ENCODE measurements around the gene MESP1. TPM values are rescaled to one million over a fixed set of nuclear protein-coding genes. Genes with fewer than 3 reads are reported as not detected.
"Not testable (repeated sequence)": the region's sequence is repeated elsewhere in the genome, so short reads cannot be mapped to it uniquely, and the experiment has no call there.

MESP1 gene
- total RNA-seq, 2 experiments from 2014 or later, result 0.22 TPM; not detected in 1

DNA sequence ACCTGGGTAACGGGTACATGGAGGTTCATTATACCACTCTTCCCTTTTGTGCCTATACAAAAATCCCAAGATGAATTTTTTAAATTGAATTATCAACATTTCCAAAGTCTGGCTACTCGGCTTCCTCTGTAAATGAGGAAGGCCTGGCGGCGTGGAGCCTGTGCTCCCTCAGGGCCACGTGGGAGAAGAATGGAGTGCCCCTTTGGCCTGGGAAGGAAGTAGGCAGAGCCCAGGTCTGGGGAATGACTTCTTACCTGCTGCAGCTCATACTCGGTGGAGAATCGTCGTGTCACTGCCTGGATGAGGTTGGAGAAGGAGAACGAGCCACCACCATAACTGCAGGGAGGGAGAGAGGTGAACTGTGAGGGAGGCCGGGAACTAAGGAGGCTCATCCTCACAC is 39.2 kb upstream of the MESP1 start:
- H3K27ac ChIP-seq (ENCODE audit: low read depth in 1 of 2, low read length in 2 of 2), result no peak overlapping the region
- H3K27me3 Mint-ChIP-seq, result peaks cover 5% of the 10 kb centered on the region
- no peak for DNase-seq
- CTCF ChIA-PET, result no interaction called here
- H3K27me3 ChIP-seq (ENCODE audit: control insufficient read depth in 1 of 2, insufficient read depth in 2 of 2, low read length in 2 of 2), result no peaks in the 10 kb centered on the region
- no peak overlapping the region for H3K4me3 Mint-ChIP-seq
- H3K27ac Mint-ChIP-seq, result no peak overlapping the region
- peaks cover 3 to 13% of the 10 kb centered on the region in 2 experiments for H3K9me3 ChIP-seq (ENCODE audit: control insufficient read depth in 1 of 2, insufficient read depth in 1 of 2, low read length in 2 of 2)
- POLR2A ChIA-PET, result no interaction called here
- no peak overlapping the region for H3K4me3 ChIP-seq (ENCODE audit: low read length)
- H3K9me3 Mint-ChIP-seq, result peaks cover 8% of the 10 kb centered on the region
- intact Hi-C loops (cut with DNase I, micrococcal nuclease), result no loop called here
- no peaks in the 10 kb centered on the region for H3K36me3 ChIP-seq (ENCODE audit: insufficient read depth, low read length)
- TF ChIP-seq, protein P1, sequence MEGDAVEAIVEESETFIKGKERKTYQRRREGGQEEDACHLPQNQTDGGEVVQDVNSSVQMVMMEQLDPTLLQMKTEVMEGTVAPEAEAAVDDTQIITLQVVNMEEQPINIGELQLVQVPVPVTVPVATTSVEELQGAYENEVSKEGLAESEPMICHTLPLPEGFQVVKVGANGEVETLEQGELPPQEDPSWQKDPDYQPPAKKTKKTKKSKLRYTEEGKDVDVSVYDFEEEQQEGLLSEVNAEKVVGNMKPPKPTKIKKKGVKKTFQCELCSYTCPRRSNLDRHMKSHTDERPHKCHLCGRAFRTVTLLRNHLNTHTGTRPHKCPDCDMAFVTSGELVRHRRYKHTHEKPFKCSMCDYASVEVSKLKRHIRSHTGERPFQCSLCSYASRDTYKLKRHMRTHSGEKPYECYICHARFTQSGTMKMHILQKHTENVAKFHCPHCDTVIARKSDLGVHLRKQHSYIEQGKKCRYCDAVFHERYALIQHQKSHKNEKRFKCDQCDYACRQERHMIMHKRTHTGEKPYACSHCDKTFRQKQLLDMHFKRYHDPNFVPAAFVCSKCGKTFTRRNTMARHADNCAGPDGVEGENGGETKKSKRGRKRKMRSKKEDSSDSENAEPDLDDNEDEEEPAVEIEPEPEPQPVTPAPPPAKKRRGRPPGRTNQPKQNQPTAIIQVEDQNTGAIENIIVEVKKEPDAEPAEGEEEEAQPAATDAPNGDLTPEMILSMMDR (IDR thresholded peaks at IDR 0.05), result no peak
- no peaks in the 10 kb centered on the region for H3K4me1 Mint-ChIP-seq (ENCODE audit: low read depth)
- H3K4me1 ChIP-seq (ENCODE audit: insufficient read depth, low read length), result no peaks in the 10 kb centered on the region
- no peak for ATAC-seq (ENCODE audit: poor library complexity)
- H3K36me3 Mint-ChIP-seq (ENCODE audit: low read depth), result no peaks in the 10 kb centered on the region

- ATAC-seq (ENCODE audit: poor library complexity); H3K27me3 Mint-ChIP-seq; H3K9me3 Mint-ChIP-seq; H3K27ac Mint-ChIP-seq; POLR2A ChIA-PET; H3K4me1 ChIP-seq (ENCODE audit: insufficient read depth, low read length); H3K27ac ChIP-seq (ENCODE audit: low read depth in 1 of 2, low read length in 2 of 2); H3K4me1 Mint-ChIP-seq (ENCODE audit: low read depth); H3K36me3 Mint-ChIP-seq (ENCODE audit: low read depth); DNase-seq; H3K4me3 ChIP-seq (ENCODE audit: low read length); intact Hi-C loops (cut with DNase I, micrococcal nuclease); H3K27me3 ChIP-seq (ENCODE audit: control insufficient read depth in 1 of 2, insufficient read depth in 2 of 2, low read length in 2 of 2); H3K36me3 ChIP-seq (ENCODE audit: insufficient read depth, low read length); CTCF ChIA-PET; H3K4me3 Mint-ChIP-seq: not testable (repeated sequence)
- peaks cover 3 to 13% of the 10 kb centered on the region in 2 experiments for H3K9me3 ChIP-seq (ENCODE audit: control insufficient read depth in 1 of 2, insufficient read depth in 1 of 2, low read length in 2 of 2)
Observed at GRCh38 chr15:89788585-89788984, 37.5 kb upstream of the MESP1 start.

- H3K4me3 Mint-ChIP-seq, result no peak overlapping the region
- no peak for DNase-seq
- no peaks in the 10 kb centered on the region for H3K4me1 Mint-ChIP-seq (ENCODE audit: low read depth)
- ATAC-seq (ENCODE audit: poor library complexity), result no peak
- peaks cover 8% of the 10 kb centered on the region for H3K27me3 Mint-ChIP-seq
- H3K27ac ChIP-seq (ENCODE audit: low read depth in 1 of 2, low read length in 2 of 2), result no peak overlapping the region
- intact Hi-C loops (cut with DNase I, micrococcal nuclease), result no loop called here
- no peak overlapping the region for H3K4me3 ChIP-seq (ENCODE audit: low read length)
- H3K4me1 ChIP-seq (ENCODE audit: insufficient read depth, low read length), result no peaks in the 10 kb centered on the region
- no peak overlapping the region for H3K27ac Mint-ChIP-seq
- peaks cover 3 to 13% of the 10 kb centered on the region in 2 experiments for H3K9me3 ChIP-seq (ENCODE audit: control insufficient read depth in 1 of 2, insufficient read depth in 1 of 2, low read length in 2 of 2)
- ChIA-PET CTCF (no interaction called here), POLR2A (no interaction called here)
- H3K9me3 Mint-ChIP-seq, result peaks cover 8% of the 10 kb centered on the region
- no peaks in the 10 kb centered on the region for H3K36me3 ChIP-seq (ENCODE audit: insufficient read depth, low read length)
- TF ChIP-seq, protein P1 (IDR thresholded peaks at IDR 0.05), result no peak
- H3K36me3 Mint-ChIP-seq (ENCODE audit: low read depth), result no peaks in the 10 kb centered on the region
- H3K27me3 ChIP-seq (ENCODE audit: control insufficient read depth in 1 of 2, insufficient read depth in 2 of 2, low read length in 2 of 2), result no peaks in the 10 kb centered on the region
Observed at GRCh38 chr15:89787944-89788343, 36.9 kb upstream of the MESP1 start.

DNA sequence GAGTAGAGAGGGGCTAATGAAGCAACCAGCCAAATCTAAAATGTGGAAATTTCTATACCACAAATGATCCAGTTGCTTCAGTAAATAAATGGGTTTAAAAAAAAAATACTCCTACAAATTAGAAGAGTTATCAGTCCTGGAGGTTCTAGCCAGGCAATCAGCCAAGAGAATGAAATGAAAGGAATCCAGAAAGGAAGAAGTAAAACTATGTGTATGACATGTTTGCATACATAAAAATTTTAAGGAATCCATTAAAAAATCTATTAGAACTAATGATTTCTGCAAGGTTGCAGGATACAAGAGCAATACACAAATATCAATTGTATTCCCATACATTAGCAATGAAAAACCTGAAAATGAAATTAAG is 34.7 kb upstream of the MESP1 start:
- no peak overlapping the region for H3K27ac ChIP-seq (ENCODE audit: low read depth in 1 of 2, low read length in 2 of 2)
- ATAC-seq (ENCODE audit: poor library complexity), result no peak
- H3K4me3 Mint-ChIP-seq, result no peak overlapping the region
- H3K27ac Mint-ChIP-seq, result no peak overlapping the region
- CTCF ChIA-PET, result no interaction called here
- TF ChIP-seq, protein P1 (IDR thresholded peaks at IDR 0.05), result no peak
- H3K4me1 Mint-ChIP-seq (ENCODE audit: low read depth), result no peaks in the 10 kb centered on the region
- intact Hi-C loops (cut with DNase I, micrococcal nuclease), result no loop called here
- no peak overlapping the region for H3K4me3 ChIP-seq (ENCODE audit: low read length)
- peaks cover 15% of the 10 kb centered on the region for H3K27me3 Mint-ChIP-seq
- no peaks in the 10 kb centered on the region for H3K27me3 ChIP-seq (ENCODE audit: control insufficient read depth in 1 of 2, insufficient read depth in 2 of 2, low read length in 2 of 2)
- peaks cover 3 to 13% of the 10 kb centered on the region in 2 experiments for H3K9me3 ChIP-seq (ENCODE audit: control insufficient read depth in 1 of 2, insufficient read depth in 1 of 2, low read length in 2 of 2)
- H3K4me1 ChIP-seq (ENCODE audit: insufficient read depth, low read length), result peaks cover 5% of the 10 kb centered on the region
- POLR2A ChIA-PET, result no interaction called here
- no peaks in the 10 kb centered on the region for H3K36me3 ChIP-seq (ENCODE audit: insufficient read depth, low read length)
- H3K9me3 Mint-ChIP-seq, result peaks cover 8% of the 10 kb centered on the region
- no peaks in the 10 kb centered on the region for H3K36me3 Mint-ChIP-seq (ENCODE audit: low read depth)
- DNase-seq, result no peak

Data from CD4-positive, alpha-beta T cell (primary cell).